ENCODE measurements around the gene TAS1R1. TPM values are rescaled to one million over a fixed set of nuclear protein-coding genes. Genes with fewer than 3 reads are reported as not detected.

TAS1R1 gene
- polyA plus RNA-seq, 1 donor from 2014 or later: not detected

DNA sequence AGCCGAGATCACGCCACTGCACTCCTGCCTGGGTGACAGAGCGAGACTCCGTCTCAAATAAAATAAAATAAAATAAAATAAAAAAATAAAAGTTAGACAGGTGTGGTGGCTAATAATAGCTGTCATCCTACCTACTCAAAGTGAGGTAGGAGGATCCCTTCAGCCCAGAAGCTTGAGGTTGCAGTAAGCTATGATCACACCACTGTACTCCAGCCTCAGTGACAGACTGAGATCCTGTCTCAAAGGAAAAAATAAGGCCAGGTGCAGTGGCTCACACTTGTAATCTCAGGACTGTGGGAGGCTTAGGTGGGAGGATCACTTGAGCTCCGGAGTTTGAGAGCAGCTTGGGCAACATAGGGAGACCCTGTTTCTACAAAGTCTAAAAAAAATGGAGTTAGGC, 18.8 kb upstream of the TAS1R1 start:
- no peaks in the 10 kb centered on the region for H3K27me3 ChIP-seq (ENCODE audit: insufficient read depth, low read depth, low read length)
- H3F3A ChIP-seq (ENCODE audit: insufficient read depth, low read length, poor library complexity, severe bottlenecking): no peaks in the 10 kb centered on the region
- H3K9me2 ChIP-seq (ENCODE audit: insufficient read depth, low read length): no peaks in the 10 kb centered on the region
- H2AFZ ChIP-seq (ENCODE audit: low read depth, low read length): no peak overlapping the region
- no peak overlapping the region for H3K27ac ChIP-seq (ENCODE audit: low read length)
- H3K4me2 ChIP-seq (ENCODE audit: low read length): no peak overlapping the region
- TF ChIP-seq MXI1 (conservative IDR thresholded peaks at IDR 0.05; ENCODE audit: poor library complexity, severe bottlenecking) (no peak), REST (IDR thresholded peaks at IDR 0.05; ENCODE audit: borderline replicate concordance) (no peak), POLR2AphosphoS5 (IDR thresholded peaks at IDR 0.05) (no peak), TAF1 (IDR thresholded peaks at IDR 0.05; ENCODE audit: low read depth) (no peak), SMC3 (conservative IDR thresholded peaks at IDR 0.05; ENCODE audit: poor library complexity) (no peak), RAD21 (conservative IDR thresholded peaks at IDR 0.05) (no peak)
- no peaks in the 10 kb centered on the region for H3K36me3 ChIP-seq (ENCODE audit: insufficient read depth, low read length)
- H3K9ac ChIP-seq (ENCODE audit: low read length): no peak overlapping the region
- H4K20me1 ChIP-seq (ENCODE audit: insufficient read depth): no peaks in the 10 kb centered on the region
- no peaks in the 10 kb centered on the region for H3K79me2 ChIP-seq (replicated peaks; ENCODE audit: insufficient read depth, low read length)
- H3K9me3 ChIP-seq (ENCODE audit: low read length): no peaks in the 10 kb centered on the region
- H3K4me3 ChIP-seq (ENCODE audit: low read length): no peak overlapping the region

- no peak overlapping the region for H3K4me2 ChIP-seq (ENCODE audit: low read length)
- no peaks in the 10 kb centered on the region for H3K9me2 ChIP-seq (ENCODE audit: insufficient read depth, low read length)
- H3K27me3 ChIP-seq (ENCODE audit: insufficient read depth, low read depth, low read length): no peaks in the 10 kb centered on the region
- H3F3A ChIP-seq (ENCODE audit: insufficient read depth, low read length, poor library complexity, severe bottlenecking): no peaks in the 10 kb centered on the region
- no peaks in the 10 kb centered on the region for H4K20me1 ChIP-seq (ENCODE audit: insufficient read depth)
- H3K27ac ChIP-seq (ENCODE audit: low read length): no peak overlapping the region
- no peaks in the 10 kb centered on the region for H3K36me3 ChIP-seq (ENCODE audit: insufficient read depth, low read length)
- no peak for TF ChIP-seq TAF1 (IDR thresholded peaks at IDR 0.05; ENCODE audit: low read depth)
- H3K9ac ChIP-seq (ENCODE audit: low read length): no peak overlapping the region
- H2AFZ ChIP-seq (ENCODE audit: low read depth, low read length): no peak overlapping the region
- no peaks in the 10 kb centered on the region for H3K79me2 ChIP-seq (replicated peaks; ENCODE audit: insufficient read depth, low read length)
- H3K9me3 ChIP-seq (ENCODE audit: low read length): no peaks in the 10 kb centered on the region
- H3K4me3 ChIP-seq (ENCODE audit: low read length): no peak overlapping the region
These were observed 16.2 kb upstream of the TAS1R1 start for GRCh38 chr1:6538956-6539355.

GRCh38 chr1:6544831-6545230, 10.3 kb upstream of the TAS1R1 start:
- Histone ChIP-seq H4K20me1 (ENCODE audit: insufficient read depth) (no peaks in the 10 kb centered on the region), H2AFZ (ENCODE audit: low read depth, low read length) (no peak overlapping the region), H3K36me3 (ENCODE audit: insufficient read depth, low read length) (peaks cover 6% of the 10 kb centered on the region), H3F3A (ENCODE audit: insufficient read depth, low read length, poor library complexity, severe bottlenecking) (no peaks in the 10 kb centered on the region), H3K9ac (ENCODE audit: low read length) (no peak overlapping the region), H3K4me2 (ENCODE audit: low read length) (no peak overlapping the region), H3K27ac (ENCODE audit: low read length) (no peak overlapping the region), H3K4me3 (ENCODE audit: low read length) (no peak overlapping the region), H3K27me3 (ENCODE audit: insufficient read depth, low read depth, low read length) (no peaks in the 10 kb centered on the region), H3K9me2 (ENCODE audit: insufficient read depth, low read length) (no peaks in the 10 kb centered on the region), H3K9me3 (ENCODE audit: low read length) (no peaks in the 10 kb centered on the region), H3K79me2 (replicated peaks; ENCODE audit: insufficient read depth, low read length) (no peaks in the 10 kb centered on the region)
- no peak for TF ChIP-seq SMC3 (conservative IDR thresholded peaks at IDR 0.05; ENCODE audit: poor library complexity)
- TF ChIP-seq RAD21 (conservative IDR thresholded peaks at IDR 0.05): no peak
- no peak for TF ChIP-seq TAF1 (IDR thresholded peaks at IDR 0.05; ENCODE audit: low read depth)
- TF ChIP-seq EZH2 (IDR thresholded peaks at IDR 0.05; ENCODE audit: borderline replicate concordance, insufficient read depth, low read length, poor library complexity, severe bottlenecking): no peak
- no peak for TF ChIP-seq POLR2AphosphoS5 (IDR thresholded peaks at IDR 0.05)
- TF ChIP-seq, protein P1, sequence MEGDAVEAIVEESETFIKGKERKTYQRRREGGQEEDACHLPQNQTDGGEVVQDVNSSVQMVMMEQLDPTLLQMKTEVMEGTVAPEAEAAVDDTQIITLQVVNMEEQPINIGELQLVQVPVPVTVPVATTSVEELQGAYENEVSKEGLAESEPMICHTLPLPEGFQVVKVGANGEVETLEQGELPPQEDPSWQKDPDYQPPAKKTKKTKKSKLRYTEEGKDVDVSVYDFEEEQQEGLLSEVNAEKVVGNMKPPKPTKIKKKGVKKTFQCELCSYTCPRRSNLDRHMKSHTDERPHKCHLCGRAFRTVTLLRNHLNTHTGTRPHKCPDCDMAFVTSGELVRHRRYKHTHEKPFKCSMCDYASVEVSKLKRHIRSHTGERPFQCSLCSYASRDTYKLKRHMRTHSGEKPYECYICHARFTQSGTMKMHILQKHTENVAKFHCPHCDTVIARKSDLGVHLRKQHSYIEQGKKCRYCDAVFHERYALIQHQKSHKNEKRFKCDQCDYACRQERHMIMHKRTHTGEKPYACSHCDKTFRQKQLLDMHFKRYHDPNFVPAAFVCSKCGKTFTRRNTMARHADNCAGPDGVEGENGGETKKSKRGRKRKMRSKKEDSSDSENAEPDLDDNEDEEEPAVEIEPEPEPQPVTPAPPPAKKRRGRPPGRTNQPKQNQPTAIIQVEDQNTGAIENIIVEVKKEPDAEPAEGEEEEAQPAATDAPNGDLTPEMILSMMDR (IDR thresholded peaks at IDR 0.05; ENCODE audit: poor library complexity, severe bottlenecking): no peak
- no peak for TF ChIP-seq MXI1 (conservative IDR thresholded peaks at IDR 0.05; ENCODE audit: poor library complexity, severe bottlenecking)
- no peak for TF ChIP-seq EP300 (conservative IDR thresholded peaks at IDR 0.05; ENCODE audit: poor library complexity, severe bottlenecking)
- TF ChIP-seq REST (IDR thresholded peaks at IDR 0.05; ENCODE audit: borderline replicate concordance): no peak

Data from neural cell (in vitro differentiated cells).